Lung (tissue), 12 donors: ENCODE data around the gene CDC42BPA. TPM values are rescaled to one million over a fixed set of nuclear protein-coding genes. Genes with fewer than 3 reads are reported as not detected.

Source experiments
- ATAC-seq: fragments of 200-7000 bp; cut with Tn5 transposase; one replicate; pipeline ENCODE4 v1.9.1; 2020; ENCODE audit warnings: moderate number of reproducible peaks; ENCODE audit not compliant: insufficient read depth, low FRiP score
- DNase-seq, 3 donors: peaks; one replicate each; pipeline ENCODE4 v3.0.0-alpha.2; 2013 to 2017
- H3K27ac ChIP-seq, 2 donors: one replicate each; pipeline ENCODE4 v1.5.1; 2013; ENCODE audit warnings: mild to moderate bottlenecking in 2 of 2, moderate library complexity in 2 of 2, control low read depth in 1 of 2, inconsistent platforms in 1 of 2, low read depth in 1 of 2, low read length in 1 of 2
- H3K27me3 ChIP-seq, 3 donors: one replicate each; pipeline ENCODE4 v1.5.1; 2013; ENCODE audit warnings: low read length in 2 of 3; ENCODE audit not compliant: control insufficient read depth in 3 of 3, insufficient read depth in 3 of 3
- H3K36me3 ChIP-seq, 4 donors: one replicate each; pipeline ENCODE4 v1.5.1; 2013; ENCODE audit warnings: low read length in 4 of 4, mild to moderate bottlenecking in 1 of 4, moderate library complexity in 1 of 4; ENCODE audit not compliant: control insufficient read depth in 4 of 4, insufficient read depth in 4 of 4
- H3K4me1 ChIP-seq, 5 donors: one replicate each; pipeline ENCODE4 v1.5.1; 2013; ENCODE audit warnings: low read length in 5 of 5, mild to moderate bottlenecking in 2 of 5, moderate library complexity in 1 of 5; ENCODE audit not compliant: control insufficient read depth in 5 of 5, insufficient read depth in 5 of 5
- H3K4me3 ChIP-seq: one replicate; pipeline ENCODE4 v1.5.1; 2013; ENCODE audit warnings: mild to moderate bottlenecking, control low read depth, moderate library complexity
- H3K9ac ChIP-seq, 2 donors: one replicate each; pipeline ENCODE4 v1.5.1; 2013; ENCODE audit warnings: low read length in 2 of 2, control low read depth in 1 of 2; ENCODE audit not compliant: insufficient read depth in 1 of 2
- H3K9me3 ChIP-seq, 4 donors: one replicate each; pipeline ENCODE4 v1.5.1; 2013; ENCODE audit warnings: low read length in 3 of 4, mild to moderate bottlenecking in 1 of 4, moderate library complexity in 1 of 4; ENCODE audit not compliant: control insufficient read depth in 4 of 4, insufficient read depth in 3 of 4
- CTCF ChIP-seq: IDR thresholded peaks from 2 replicates; pipeline ENCODE4 v1.5.1; 2012; ENCODE audit warnings: mild to moderate bottlenecking; ENCODE audit errors: control extremely low read depth, extremely low read depth
- WGBS, 2 donors: extraction: QIAGEN DNeasy Blood & Tissue Kit; methylation state at CpG; one replicate each; pipeline ENCODE4 v1.1.7; 2013; 5-methylcytosine and 5-hydroxymethylcytosine counted together
- polyA plus RNA-seq, 2 donors: library from polyadenylated mRNA; stranded (reverse); fragments of 200-250 nt; gene quantifications; one replicate each; pipeline ENCODE4 v1.2.1, GENCODE V29; 2013
- total RNA-seq, 2 donors: library from RNA; depleted of rRNA in 1 of 2; stranded (reverse); fragments of >200 nt in 1 of 2; gene quantifications; one replicate each; pipeline ENCODE4 v1.2.1, GENCODE V29; 2014 to 2021
- donor health status: control.
- donor health status: control.
- donor health status: Bipolar disorder and iron deficiency.
- donor health status: healthy.
- donor health status: DM: yes; HTN: yes; CAD: no.

The CDC42BPA gene
- total and polyA plus RNA-seq, 4 donors, result 6.4 to 97.4 (median 20.2) TPM

GRCh38 chr1:227214207-227214606 lies 104.1 kb downstream of the CDC42BPA start:
- no peak overlapping the region for H3K9ac ChIP-seq
- DNase-seq (no peak), ATAC-seq (no peak)
- TF ChIP-seq CTCF, result no peak
- no peak overlapping the region for H3K27ac ChIP-seq
- H3K9me3 ChIP-seq, result no peaks in the 10 kb centered on the region
- peaks cover 0 to 6% (median 4%) of the 10 kb centered on the region in 4 donors for H3K36me3 ChIP-seq
- no peak overlapping the region for H3K4me3 ChIP-seq
- 94 to 95% methylated on average over 3 of the region's 3 CpGs for WGBS, 2 donors
- H3K27me3 ChIP-seq, result no peaks in the 10 kb centered on the region
- peaks cover 0 to 18% (median 0%) of the 10 kb centered on the region in 5 donors for H3K4me1 ChIP-seq

GRCh38 chr1:227213426-227213825 lies 104.9 kb downstream of the CDC42BPA start:
- no peak for TF ChIP-seq CTCF
- Histone ChIP-seq H3K4me1 (peaks cover 0 to 14% (median 0%) of the 10 kb centered on the region in 5 donors), H3K27ac (no peak overlapping the region), H3K9ac (no peak overlapping the region), H3K36me3 (peaks cover 0 to 6% (median 4%) of the 10 kb centered on the region in 4 donors), H3K9me3 (no peaks in the 10 kb centered on the region), H3K27me3 (no peaks in the 10 kb centered on the region), H3K4me3 (no peak overlapping the region)
- DNase-seq, result no peak
- WGBS, 2 donors, result 83 to 92% methylated on average over 4 of the region's 4 CpGs
- ATAC-seq, result no peak

GRCh38 chr1:227212164-227212563 lies 106.1 kb downstream of the CDC42BPA start:
- no peak overlapping the region for H3K9ac ChIP-seq
- no peak for TF ChIP-seq CTCF
- H3K36me3 ChIP-seq, result peaks cover 0 to 6% (median 4%) of the 10 kb centered on the region in 4 donors
- peaks cover 0 to 14% (median 0%) of the 10 kb centered on the region in 5 donors for H3K4me1 ChIP-seq
- DNase-seq (no peak), ATAC-seq (no peak)
- H3K4me3 ChIP-seq, result no peak overlapping the region
- WGBS, 2 donors, result 88 to 90% methylated on average over 3 of the region's 3 CpGs
- no peaks in the 10 kb centered on the region for H3K27me3 ChIP-seq
- no peak overlapping the region for H3K27ac ChIP-seq
- no peaks in the 10 kb centered on the region for H3K9me3 ChIP-seq

GRCh38 chr1:227210604-227211003 lies 107.7 kb downstream of the CDC42BPA start:
- DNase-seq, result no peak
- Histone ChIP-seq H3K4me3 (no peak overlapping the region), H3K9me3 (no peaks in the 10 kb centered on the region), H3K27me3 (no peaks in the 10 kb centered on the region), H3K36me3 (peaks cover 0 to 6% (median 4%) of the 10 kb centered on the region in 4 donors), H3K27ac (no peak overlapping the region), H3K9ac (no peak overlapping the region), H3K4me1 (peaks cover 0 to 14% (median 0%) of the 10 kb centered on the region in 5 donors)
- no peak for ATAC-seq
- no peak for TF ChIP-seq CTCF
